Measurements from ENCODE around the gene CBL.
"Not testable (repeated sequence)": the region's sequence is repeated elsewhere in the genome, so short reads cannot be mapped to it uniquely, and the experiment has no call there.

The CBL gene

GRCh38 chr11:119166368-119167076 lies 39.6 kb upstream of the CBL start:
- DNase-seq (ENCODE audit: low spot score) = no peak
- TF ChIP-seq CTCF (IDR thresholded peaks at IDR 0.05; ENCODE audit: extremely low read depth, insufficient read depth, missing control alignments) = no peak
- in situ Hi-C loops (cut with MboI; ENCODE audit: low pct_unique_long_range_greater_than_20kb, low sequenced_read_pairs, unreplicated experiment) = no loop called here

DNA sequence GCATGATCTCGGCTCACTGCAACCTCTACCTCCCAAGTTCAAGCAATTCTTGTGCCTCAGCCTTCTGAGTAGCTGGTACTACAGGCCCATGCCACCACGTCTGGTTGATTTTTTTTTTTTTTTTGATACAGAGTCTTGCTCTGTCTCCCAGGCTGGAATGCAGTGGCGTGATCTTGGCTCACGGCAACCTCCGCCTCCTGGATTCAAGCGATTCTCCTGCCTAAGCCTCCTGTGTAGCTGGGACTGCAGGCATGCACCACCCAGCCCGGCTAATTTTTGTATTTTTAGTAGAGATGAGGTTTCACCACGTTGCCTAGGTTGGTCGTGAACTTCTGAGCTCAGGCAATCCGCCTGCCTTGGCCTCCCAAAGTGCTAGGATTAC lies 39.1 kb upstream of the CBL start:
- DNase-seq (ENCODE audit: low spot score); in situ Hi-C loops (cut with MboI; ENCODE audit: low pct_unique_long_range_greater_than_20kb, low sequenced_read_pairs, unreplicated experiment): not testable (repeated sequence)

DNA sequence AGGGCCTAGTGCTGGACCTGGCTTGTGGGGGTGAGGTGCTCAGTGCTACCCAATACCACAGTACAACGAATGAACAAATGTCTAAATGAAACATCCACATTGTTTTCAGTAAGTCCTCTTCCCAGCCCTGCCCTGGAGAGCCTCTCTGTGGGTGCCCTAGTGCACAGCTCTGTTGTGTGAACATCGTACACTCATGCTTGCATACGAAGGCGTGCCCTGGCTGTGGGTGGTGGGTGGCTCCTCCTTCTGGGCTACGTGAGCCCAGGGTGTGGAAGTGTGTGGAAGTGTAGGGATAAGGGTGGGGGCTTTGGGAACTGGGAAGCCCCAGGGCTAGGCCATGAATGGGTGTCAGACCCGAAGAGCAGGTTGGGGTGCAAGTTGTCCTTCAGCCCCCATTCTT lies 38.2 kb upstream of the CBL start:
- no peak for TF ChIP-seq CTCF (IDR thresholded peaks at IDR 0.05; ENCODE audit: extremely low read depth, insufficient read depth, missing control alignments)
- DNase-seq (ENCODE audit: low spot score) = no peak
- in situ Hi-C loops (cut with MboI; ENCODE audit: low pct_unique_long_range_greater_than_20kb, low sequenced_read_pairs, unreplicated experiment) = no loop called here

DNA sequence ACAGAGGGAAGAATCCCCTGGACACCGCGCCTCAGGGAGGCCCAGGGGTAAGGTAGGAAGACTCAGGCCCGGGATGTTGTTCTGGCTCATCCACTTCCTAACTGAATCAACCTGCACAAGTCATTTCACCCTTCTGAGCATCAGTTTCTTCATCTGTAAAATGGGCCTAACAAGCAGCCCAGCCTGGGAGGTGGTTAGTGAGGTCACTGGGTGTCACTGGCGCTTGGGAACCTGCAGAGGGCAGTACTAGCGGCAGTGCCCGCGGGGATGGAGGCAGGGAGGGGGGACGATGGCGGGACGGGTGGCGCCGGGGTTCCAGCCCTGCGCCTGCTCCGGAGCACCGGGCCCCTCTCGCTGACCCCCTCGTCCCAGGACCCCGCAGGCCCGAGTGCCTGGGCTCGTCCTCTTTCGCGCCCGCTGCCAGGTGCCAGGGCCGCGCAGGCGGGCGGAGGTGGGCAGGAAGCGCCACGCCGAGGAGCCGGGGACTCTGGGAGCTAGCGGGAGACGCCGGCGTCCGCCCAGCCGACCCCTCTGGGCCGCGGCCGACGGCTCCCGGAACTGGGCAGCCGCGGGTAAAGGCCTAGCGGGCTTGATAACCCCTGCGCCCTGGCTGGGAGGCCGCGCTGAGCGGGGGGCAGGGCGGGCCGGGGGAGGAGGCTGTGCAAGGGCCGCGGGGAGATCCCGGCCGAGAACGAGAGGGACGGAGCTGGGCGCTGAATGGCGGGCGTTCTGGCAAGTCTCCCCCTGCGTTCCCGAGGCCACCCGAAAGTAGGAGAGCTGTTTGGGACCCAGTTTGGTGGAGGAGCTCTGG lies 37.5 kb upstream of the CBL start, which contains the start of gene NLRX1:
Gene NLRX1 (plus strand): TSS at position 255 of the 811 bp plus-strand sequence. CDS start 2,679 bp downstream, outside the sequence.
- DNase-seq (ENCODE audit: low spot score) = peak; percentile 97
- TF ChIP-seq CTCF (IDR thresholded peaks at IDR 0.05; ENCODE audit: extremely low read depth, insufficient read depth, missing control alignments) = peak; percentile 91
- in situ Hi-C loops (cut with MboI; ENCODE audit: low pct_unique_long_range_greater_than_20kb, low sequenced_read_pairs, unreplicated experiment) = no loop called here

- peak; percentile 71 for DNase-seq (ENCODE audit: low spot score)
- TF ChIP-seq CTCF (IDR thresholded peaks at IDR 0.05; ENCODE audit: extremely low read depth, insufficient read depth, missing control alignments) = no peak
- in situ Hi-C loops (cut with MboI; ENCODE audit: low pct_unique_long_range_greater_than_20kb, low sequenced_read_pairs, unreplicated experiment) = no loop called here
Observed at GRCh38 chr11:119169282-119169719, 36.8 kb upstream of the CBL start.

DNA sequence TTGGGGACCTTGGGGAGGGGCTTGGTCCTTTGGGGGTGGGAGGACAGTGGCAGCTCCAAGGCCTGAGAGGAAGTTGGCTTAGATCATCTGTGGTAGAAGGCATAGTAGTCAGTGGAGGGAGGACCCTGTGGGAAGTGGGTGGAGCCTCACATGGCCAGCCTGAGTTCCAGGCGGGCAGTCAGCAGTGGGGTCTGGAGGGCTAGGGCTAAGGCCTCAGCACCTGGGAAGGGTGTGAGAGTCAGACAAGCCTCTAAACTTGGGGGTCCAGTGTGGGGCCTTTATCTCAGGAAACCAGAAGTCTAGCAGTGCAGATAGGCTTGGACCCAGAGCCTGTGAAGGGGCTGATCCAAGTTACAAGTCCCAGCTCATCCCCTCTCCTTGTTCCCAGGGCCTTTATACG lies 33.6 kb upstream of the CBL start:
- no peak for DNase-seq (ENCODE audit: low spot score)
- in situ Hi-C loops (cut with MboI; ENCODE audit: low pct_unique_long_range_greater_than_20kb, low sequenced_read_pairs, unreplicated experiment) = no loop called here
- TF ChIP-seq CTCF (IDR thresholded peaks at IDR 0.05; ENCODE audit: extremely low read depth, insufficient read depth, missing control alignments) = no peak

- DNase-seq (ENCODE audit: low spot score) = no peak
- TF ChIP-seq CTCF (IDR thresholded peaks at IDR 0.05; ENCODE audit: extremely low read depth, insufficient read depth, missing control alignments) = no peak
- in situ Hi-C loops (cut with MboI; ENCODE audit: low pct_unique_long_range_greater_than_20kb, low sequenced_read_pairs, unreplicated experiment) = no loop called here
Observed at GRCh38 chr11:119173453-119173852, 32.7 kb upstream of the CBL start.

Data from GM13977 (cell line).